Choroid plexus epithelial cell (primary cell): ENCODE results near the gene CYB5R3.
"Not testable (repeated sequence)": the region's sequence is repeated elsewhere in the genome, so short reads cannot be mapped to it uniquely, and the experiment has no call there.

Experiments used
- DNase-seq: peaks from one replicate; pipeline ENCODE4 v3.0.0-alpha.2; 2010; ENCODE audit warnings: low read depth
- H3K4me3 ChIP-seq: 2 replicates; pipeline ENCODE4 v1.5.1; 2011; ENCODE audit warnings: low read depth, mild to moderate bottlenecking, control low read depth, low read length, moderate library complexity
- TF ChIP-seq, protein P1 (sequence below): conservative IDR thresholded peaks from 2 replicates; pipeline ENCODE4 v1.5.1; 2011; ENCODE audit warnings: low read depth, mild to moderate bottlenecking, control low read depth, inconsistent platforms, low read length, moderate library complexity

Gene CYB5R3

DNA sequence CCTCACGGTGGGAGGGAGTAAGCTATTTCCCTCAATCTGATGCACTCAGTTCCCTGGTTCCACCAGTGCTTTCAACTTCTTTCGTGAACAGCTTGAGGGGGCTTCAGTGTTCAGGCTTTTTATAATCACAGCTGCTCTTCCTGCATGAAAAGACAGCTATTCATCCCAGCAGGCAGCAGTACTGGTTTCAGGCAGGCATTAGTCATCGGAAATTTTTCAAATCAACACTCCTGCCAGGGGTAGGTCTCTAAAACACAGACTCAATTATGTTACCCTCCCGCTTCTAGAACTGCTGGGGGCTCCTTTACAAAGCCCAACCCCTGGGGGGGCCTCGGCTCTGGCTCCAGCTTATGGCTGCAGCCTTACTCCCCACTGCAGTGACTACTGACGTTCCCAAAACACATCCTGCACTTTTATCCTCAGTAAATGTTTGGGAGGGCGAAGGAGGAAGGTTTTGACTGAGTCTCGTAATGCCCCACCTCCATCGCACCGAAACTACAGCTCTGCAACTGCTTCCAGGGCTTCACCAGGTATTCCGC lies 40.3 kb downstream of the CYB5R3 start:
- peak overlapping the region; percentile 40 for H3K4me3 ChIP-seq
- TF ChIP-seq, protein P1, sequence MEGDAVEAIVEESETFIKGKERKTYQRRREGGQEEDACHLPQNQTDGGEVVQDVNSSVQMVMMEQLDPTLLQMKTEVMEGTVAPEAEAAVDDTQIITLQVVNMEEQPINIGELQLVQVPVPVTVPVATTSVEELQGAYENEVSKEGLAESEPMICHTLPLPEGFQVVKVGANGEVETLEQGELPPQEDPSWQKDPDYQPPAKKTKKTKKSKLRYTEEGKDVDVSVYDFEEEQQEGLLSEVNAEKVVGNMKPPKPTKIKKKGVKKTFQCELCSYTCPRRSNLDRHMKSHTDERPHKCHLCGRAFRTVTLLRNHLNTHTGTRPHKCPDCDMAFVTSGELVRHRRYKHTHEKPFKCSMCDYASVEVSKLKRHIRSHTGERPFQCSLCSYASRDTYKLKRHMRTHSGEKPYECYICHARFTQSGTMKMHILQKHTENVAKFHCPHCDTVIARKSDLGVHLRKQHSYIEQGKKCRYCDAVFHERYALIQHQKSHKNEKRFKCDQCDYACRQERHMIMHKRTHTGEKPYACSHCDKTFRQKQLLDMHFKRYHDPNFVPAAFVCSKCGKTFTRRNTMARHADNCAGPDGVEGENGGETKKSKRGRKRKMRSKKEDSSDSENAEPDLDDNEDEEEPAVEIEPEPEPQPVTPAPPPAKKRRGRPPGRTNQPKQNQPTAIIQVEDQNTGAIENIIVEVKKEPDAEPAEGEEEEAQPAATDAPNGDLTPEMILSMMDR: no peak
- DNase-seq: peak; percentile 85

- H3K4me3 ChIP-seq: peak overlapping the region; percentile 26
- TF ChIP-seq, protein P1: no peak
- no peak for DNase-seq
Observed at GRCh38 chr22:42608136-42608822, 40.9 kb downstream of the CYB5R3 start.

GRCh38 chr22:42607641-42608040 lies 41.6 kb downstream of the CYB5R3 start:
- not testable (repeated sequence) for H3K4me3 ChIP-seq, DNase-seq

DNA sequence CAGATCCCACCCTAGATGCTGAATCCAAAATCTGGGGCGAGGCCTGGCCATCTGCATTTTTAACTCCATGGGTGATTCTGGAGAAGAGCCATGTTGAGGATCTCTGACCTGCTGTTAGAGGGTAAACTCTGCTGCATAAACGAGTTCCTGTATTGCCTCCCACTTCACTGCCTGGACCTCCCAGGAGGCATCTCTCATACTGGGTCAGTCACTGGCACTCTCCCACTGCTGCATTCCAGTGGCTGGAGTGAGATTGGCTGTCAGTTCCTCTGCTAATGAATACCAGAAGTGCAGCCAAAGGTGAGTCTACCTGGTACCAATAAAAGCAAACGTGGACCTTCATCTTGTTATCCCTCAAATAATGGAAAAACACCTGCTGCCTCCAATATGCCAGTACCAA lies 44.8 kb downstream of the CYB5R3 start:
- TF ChIP-seq, protein P1: no peak
- DNase-seq: peak; percentile 59
- H3K4me3 ChIP-seq: no peak overlapping the region

- TF ChIP-seq, protein P1: no peak
- H3K4me3 ChIP-seq: no peak overlapping the region
- no peak for DNase-seq
Observed at GRCh38 chr22:42603427-42603826, 45.8 kb downstream of the CYB5R3 start.

GRCh38 chr22:42602470-42602869 lies 46.7 kb downstream of the CYB5R3 start:
- TF ChIP-seq, protein P1: no peak
- DNase-seq: no peak
- H3K4me3 ChIP-seq: no peak overlapping the region

DNA sequence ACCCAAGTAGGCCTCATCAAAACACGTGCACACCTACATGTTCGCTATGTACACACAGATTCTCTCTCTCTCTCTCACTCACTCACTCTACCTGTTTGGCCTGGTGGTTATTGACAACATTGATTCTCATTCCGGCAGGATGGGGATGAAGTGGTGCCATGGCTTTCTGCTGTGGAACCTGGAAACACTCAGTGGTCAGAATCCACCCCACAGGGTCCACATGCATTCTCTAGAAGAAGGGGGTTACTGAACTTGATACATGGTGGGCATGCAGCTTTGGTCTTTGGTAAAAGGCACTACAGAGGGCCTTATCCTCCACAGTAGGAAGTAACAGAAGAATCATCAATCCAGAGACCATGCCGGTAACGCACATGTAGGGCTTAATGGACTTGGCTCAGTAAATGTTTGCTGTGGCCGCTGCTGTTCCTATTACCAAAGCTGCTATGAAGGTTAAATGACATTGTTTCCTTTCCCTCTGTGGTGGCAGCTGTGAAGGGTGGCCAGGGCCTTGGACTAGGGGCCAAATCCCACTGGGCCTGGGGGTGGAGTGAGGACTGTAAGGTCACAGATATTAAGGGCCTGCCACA lies 47.2 kb downstream of the CYB5R3 start:
- no peak for DNase-seq
- TF ChIP-seq, protein P1: no peak
- H3K4me3 ChIP-seq: no peak overlapping the region
